GM23338 (cell line): ENCODE measurements around the gene MED14. TPM values are rescaled to one million over a fixed set of nuclear protein-coding genes. Genes with fewer than 3 reads are reported as not detected.
A peak's percentile ranks its signal among the peaks of the same experiment; 100 is the strongest.

Source experiments
- ATAC-seq: fragments of 200-7000 bp; cut with Tn5 transposase; 3 replicates; pipeline ENCODE4 v1.9.1; 2020
- DNase-seq: peaks from one replicate; pipeline ENCODE4 v3.0.0-alpha.2; 2015; ENCODE audit warnings: low spot score
- H2AFZ ChIP-seq: fragments of 200-600 bp; sonication (generic); 2 replicates; pipeline ENCODE4 v1.8.0; 2016; ENCODE audit warnings: antibody characterized with exemption, mild to moderate bottlenecking, moderate library complexity
- H3F3A ChIP-seq: fragments of 200-600 bp; sonication (generic); replicated peaks from 2 replicates; pipeline ENCODE4 v1.8.0; 2017; ENCODE audit warnings: antibody characterized with exemption, mixed run types, low read depth
- H3K27ac ChIP-seq: fragments of 200-600 bp; sonication (generic); 2 replicates; pipeline ENCODE4 v1.6.1; 2016; ENCODE audit warnings: low read depth
- H3K27me3 ChIP-seq: fragments of 200-600 bp; sonication (generic); 2 replicates; pipeline ENCODE4 v1.8.0; 2016; ENCODE audit warnings: mild to moderate bottlenecking, mixed run types, moderate library complexity; ENCODE audit not compliant: insufficient read depth
- H3K36me3 ChIP-seq: fragments of 200-600 bp; sonication (generic); 2 replicates; pipeline ENCODE4 v1.8.0; 2016; ENCODE audit warnings: mild to moderate bottlenecking; ENCODE audit not compliant: insufficient read depth
- H3K4me1 ChIP-seq: fragments of 200-600 bp; sonication (generic); 2 replicates; pipeline ENCODE4 v1.8.0; 2016; ENCODE audit warnings: mild to moderate bottlenecking, moderate library complexity; ENCODE audit not compliant: insufficient read depth
- H3K4me2 ChIP-seq: fragments of 200-600 bp; sonication (generic); 2 replicates; pipeline ENCODE4 v1.7.1; 2017; ENCODE audit warnings: mixed run types
- H3K4me3 ChIP-seq: fragments of 200-600 bp; sonication (generic); 2 replicates; pipeline ENCODE4 v1.6.1; 2016; ENCODE audit warnings: mixed run types
- H3K79me2 ChIP-seq: fragments of 200-600 bp; sonication (generic); replicated peaks from 2 replicates; pipeline ENCODE4 v1.8.0; 2017; ENCODE audit warnings: mild to moderate bottlenecking; ENCODE audit not compliant: insufficient read depth
- H3K9me2 ChIP-seq: fragments of 200-600 bp; sonication (generic); 2 replicates; pipeline ENCODE4 v1.8.0; 2017; ENCODE audit not compliant: insufficient read depth
- H4K20me1 ChIP-seq: fragments of 200-600 bp; sonication (generic); replicated peaks from 2 replicates; pipeline ENCODE4 v1.8.0; 2017; ENCODE audit warnings: mild to moderate bottlenecking; ENCODE audit not compliant: insufficient read depth
- H3K27ac Mint-ChIP-seq: 2 replicates; pipeline ENCODE4 v1.8.0; 2020; ENCODE audit warnings: inconsistent platforms, mild to moderate bottlenecking, moderate library complexity, mixed read lengths
- H3K27me3 Mint-ChIP-seq: 3 replicates; pipeline ENCODE4 v1.8.0; 2022; ENCODE audit warnings: low read depth, mild to moderate bottlenecking, moderate library complexity, mixed read lengths, inconsistent platforms; ENCODE audit not compliant: insufficient read depth, poor library complexity
- H3K36me3 Mint-ChIP-seq: 3 replicates; pipeline ENCODE4 v1.8.0; 2021; ENCODE audit warnings: low read depth, mild to moderate bottlenecking, inconsistent platforms, moderate library complexity, mixed read lengths
- H3K4me1 Mint-ChIP-seq: 3 replicates; pipeline ENCODE4 v1.8.0; 2020; ENCODE audit warnings: mild to moderate bottlenecking, inconsistent platforms, mixed read lengths
- H3K4me3 Mint-ChIP-seq: 3 replicates; pipeline ENCODE4 v1.8.0; 2021; ENCODE audit warnings: moderate library complexity, mild to moderate bottlenecking, inconsistent platforms, mixed read lengths
- H3K9me3 Mint-ChIP-seq: 3 replicates; pipeline ENCODE4 v1.8.0; 2020; ENCODE audit warnings: moderate library complexity, mild to moderate bottlenecking, inconsistent platforms, mixed read lengths
- CTCF ChIP-seq, 2 experiments: fragments of 200-600 bp in 1 of 2; sonication (generic) in 1 of 2; conservative IDR thresholded peaks; 2 replicates each; pipeline versions ENCODE4 v1.5.1 to v1.6.1; 2016 to 2017; ENCODE audit warnings: antibody characterized with exemption in 2 of 2, low read depth in 2 of 2, mild to moderate bottlenecking in 2 of 2, moderate library complexity in 1 of 2
- EZH2phosphoT487 ChIP-seq: fragments of 200-600 bp; sonication (generic); IDR thresholded peaks from one replicate; pipeline ENCODE4 v1.8.1; 2018; ENCODE audit warnings: antibody characterized with exemption; ENCODE audit not compliant: unreplicated experiment
- JUNB ChIP-seq: IDR thresholded peaks from one replicate; pipeline ENCODE4 v1.6.1; 2016; ENCODE audit warnings: antibody characterized with exemption; ENCODE audit not compliant: unreplicated experiment
- NANOG ChIP-seq: IDR thresholded peaks from 2 replicates; pipeline ENCODE4 v1.6.1; 2016; ENCODE audit warnings: antibody characterized with exemption, borderline replicate concordance
- POLR2AphosphoS5 ChIP-seq: IDR thresholded peaks from 2 replicates; pipeline ENCODE4 v1.6.1; 2016; ENCODE audit warnings: antibody characterized with exemption, low read depth
- STAT1 ChIP-seq: IDR thresholded peaks from one replicate; pipeline ENCODE4 v1.6.1; 2016; ENCODE audit warnings: antibody characterized with exemption; ENCODE audit not compliant: unreplicated experiment
- ZNF114 ChIP-seq: fragments of 250-450 bp; sonication (Bioruptor Pico); IDR thresholded peaks from 2 replicates; pipeline ENCODE4 v1.5.0; 2020; ENCODE audit warnings: mild to moderate bottlenecking, moderate library complexity
- ZNF331 ChIP-seq: fragments of 250-450 bp; sonication (Bioruptor Pico); IDR thresholded peaks from 2 replicates; pipeline ENCODE4 v1.5.0; 2020; ENCODE audit warnings: low read depth, mild to moderate bottlenecking, moderate library complexity
- ZNF462 ChIP-seq: fragments of 250-450 bp; sonication (Bioruptor Pico); IDR thresholded peaks from 2 replicates; pipeline ENCODE4 v1.5.0; 2020; ENCODE audit warnings: mild to moderate bottlenecking, moderate library complexity
- polyA plus RNA-seq: library from polyadenylated mRNA; unstranded; fragments of >200 nt; fragmentation: Nextera tagmentation; extraction: Ambion mirVana; gene quantifications from 2 replicates; pipeline ENCODE4 v1.2.1, GENCODE V29; 2016
- total RNA-seq: library from RNA; depleted of rRNA; stranded (reverse); fragments of >200 nt; shearing (Covaris generic); gene quantifications from 2 replicates; pipeline ENCODE4 v1.2.3, GENCODE V29; 2014

Gene MED14
- total and polyA plus RNA-seq, 2 experiments from 2014 or later = 29.8 to 99.3 TPM

- H3K27me3 ChIP-seq = no peaks in the 10 kb centered on the region
- Mint-ChIP-seq H3K4me3 (no peak overlapping the region), H3K4me1 (no peaks in the 10 kb centered on the region; the same call in 2 of the 3 replicates), H3K27ac (no peak overlapping the region), H3K27me3 (peaks cover 5% of the 10 kb centered on the region), H3K9me3 (no peaks in the 10 kb centered on the region; the same call in 2 of the 3 replicates), H3K36me3 (peaks cover 28% of the 10 kb centered on the region)
- H3K27ac ChIP-seq = no peak overlapping the region
- H3K4me2 ChIP-seq = no peak overlapping the region
- peaks cover 5% of the 10 kb centered on the region; the same call in 1 of the 2 replicates for H3K36me3 ChIP-seq
- TF ChIP-seq ZNF114 (no peak), JUNB (no peak), CTCF (conservative IDR thresholded peaks at IDR 0.05; ENCODE audit: low read depth in 2 of 2) (peak; percentile 62 to 67)
- H3K4me3 ChIP-seq = no peak overlapping the region
- H3K9me2 ChIP-seq = no peaks in the 10 kb centered on the region
- H3K4me1 ChIP-seq = no peaks in the 10 kb centered on the region
- H4K20me1 ChIP-seq = no peaks in the 10 kb centered on the region
- no peaks in the 10 kb centered on the region for H3K79me2 ChIP-seq
- H2AFZ ChIP-seq = no peak overlapping the region
- H3F3A ChIP-seq = 0 out of 2 replicates have a peak, but pooled peaks cover 10% of the 10 kb centered on the region
- no peak for ATAC-seq
- DNase-seq = peak; percentile 63
Observed at GRCh38 chrX:40651620-40652223, 83.6 kb downstream of the MED14 start.

GRCh38 chrX:40647307-40648197, 87.8 kb downstream of the MED14 start, which contains the start of gene CXorf38:
Gene CXorf38 (minus strand): TSS chrX:40647561. CDS start chrX:40647520, 41 bp downstream.
- Histone ChIP-seq H3K4me1 (no peaks in the 10 kb centered on the region), H3K36me3 (0 out of 2 replicates have a peak, but pooled peaks cover 6% of the 10 kb centered on the region), H4K20me1 (no peaks in the 10 kb centered on the region), H3K4me3 (peak within 1 kb of the TSS; percentile 71), H3K79me2 (peaks cover 18% of the 10 kb centered on the region), H3F3A (0 out of 2 replicates have a peak, but pooled peaks cover 10% of the 10 kb centered on the region), H3K4me2 (peak within 1 kb of the TSS; percentile 77), H3K27me3 (no peaks in the 10 kb centered on the region), H3K9me2 (no peaks in the 10 kb centered on the region), H2AFZ (no peak within 1 kb of the TSS), H3K27ac (peak within 1 kb of the TSS; percentile 88)
- Mint-ChIP-seq H3K9me3 (peaks cover 2% of the 10 kb centered on the region; the same call in 2 of the 3 replicates), H3K4me3 (peak within 1 kb of the TSS; percentile 92), H3K36me3 (peaks cover 11% of the 10 kb centered on the region), H3K4me1 (peaks cover 14% of the 10 kb centered on the region), H3K27ac (peak within 1 kb of the TSS; percentile 96), H3K27me3 (peaks cover 7% of the 10 kb centered on the region)
- DNase-seq (peak; percentile 88), ATAC-seq (peak; percentile 75)
- TF ChIP-seq ZNF462 (CRISPR knock-in tag) (no peak), ZNF331 (CRISPR knock-in tag) (no peak), NANOG (no peak), ZNF114 (no peak), EZH2phosphoT487 (no peak), POLR2AphosphoS5 (peak; percentile 72), STAT1 (no peak), CTCF (conservative IDR thresholded peaks at IDR 0.05; ENCODE audit: low read depth in 2 of 2) (peak; percentile 48 to 50)
